ENCODE results near the gene WASHC3.
"Not testable (repeated sequence)": the region's sequence is repeated elsewhere in the genome, so short reads cannot be mapped to it uniquely, and the experiment has no call there.

WASHC3 gene

GRCh38 chr12:102023343-102023930 is 38.4 kb downstream of the WASHC3 start:
- no peak for DNase-seq (ENCODE audit: low spot score)
- no peak overlapping the region for H3K4me3 ChIP-seq
- TF ChIP-seq CTCF (IDR thresholded peaks at IDR 0.05) = no peak
- no peak overlapping the region for H3K27ac ChIP-seq

GRCh38 chr12:102022286-102022685 is 39.5 kb downstream of the WASHC3 start:
- TF ChIP-seq CTCF (IDR thresholded peaks at IDR 0.05) = no peak
- no peak for DNase-seq (ENCODE audit: low spot score)
- Histone ChIP-seq H3K27ac (no peak overlapping the region), H3K4me3 (no peak overlapping the region)

- TF ChIP-seq CTCF (IDR thresholded peaks at IDR 0.05) = no peak
- no peak for DNase-seq (ENCODE audit: low spot score)
- H3K4me3 ChIP-seq = no peak overlapping the region
- no peak overlapping the region for H3K27ac ChIP-seq
Measured at GRCh38 chr12:102021540-102022246, 40.1 kb downstream of the WASHC3 start.

- H3K4me3 ChIP-seq; H3K27ac ChIP-seq; DNase-seq (ENCODE audit: low spot score): not testable (repeated sequence)
Measured at GRCh38 chr12:102018607-102019006, 43.2 kb downstream of the WASHC3 start.

- no peak for DNase-seq (ENCODE audit: low spot score)
- Histone ChIP-seq H3K27ac (no peak overlapping the region), H3K4me3 (no peak overlapping the region)
- no peak for TF ChIP-seq CTCF (IDR thresholded peaks at IDR 0.05)
Measured at GRCh38 chr12:102016472-102016871, 45.3 kb downstream of the WASHC3 start.

GRCh38 chr12:102010265-102010994 is 51.4 kb downstream of the WASHC3 start:
- no peak overlapping the region for H3K27ac ChIP-seq
- H3K4me3 ChIP-seq = no peak overlapping the region
- no peak for TF ChIP-seq CTCF (IDR thresholded peaks at IDR 0.05)
- no peak for DNase-seq (ENCODE audit: low spot score)

- TF ChIP-seq CTCF (IDR thresholded peaks at IDR 0.05) = no peak
- DNase-seq (ENCODE audit: low spot score) = no peak
- no peak overlapping the region for H3K27ac ChIP-seq
- H3K4me3 ChIP-seq = no peak overlapping the region
Measured at GRCh38 chr12:102009796-102010195, 52.0 kb downstream of the WASHC3 start.
